ENCODE data around the gene SPATA12. TPM values are rescaled to one million over a fixed set of nuclear protein-coding genes. Genes with fewer than 3 reads are reported as not detected.

The SPATA12 gene
- total RNA-seq, 4 donors from 2014 or later, result not detected

DNA sequence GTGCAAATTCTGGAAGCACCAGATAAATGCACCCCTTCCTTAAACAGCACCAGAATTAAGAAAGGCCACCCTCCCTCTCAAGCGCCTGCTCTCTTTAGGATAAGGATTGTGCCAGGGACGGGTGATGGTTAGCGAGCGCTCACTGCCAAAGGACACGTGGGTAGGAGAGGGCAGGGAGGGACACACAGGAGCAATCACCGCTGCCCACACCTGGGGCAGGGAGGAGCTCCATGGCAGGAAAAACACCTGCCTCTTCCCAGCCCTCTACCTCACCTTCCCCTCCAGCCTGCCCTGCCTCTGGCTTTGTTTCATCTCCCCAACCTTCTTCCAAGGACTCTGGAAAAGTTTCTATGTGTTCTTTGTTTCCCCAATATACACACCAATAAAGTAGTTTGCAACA lies 7.3 kb upstream of the SPATA12 start:
- DNase-seq (ENCODE audit: low spot score in 2 of 2), result no peak
- TF ChIP-seq, protein P1, sequence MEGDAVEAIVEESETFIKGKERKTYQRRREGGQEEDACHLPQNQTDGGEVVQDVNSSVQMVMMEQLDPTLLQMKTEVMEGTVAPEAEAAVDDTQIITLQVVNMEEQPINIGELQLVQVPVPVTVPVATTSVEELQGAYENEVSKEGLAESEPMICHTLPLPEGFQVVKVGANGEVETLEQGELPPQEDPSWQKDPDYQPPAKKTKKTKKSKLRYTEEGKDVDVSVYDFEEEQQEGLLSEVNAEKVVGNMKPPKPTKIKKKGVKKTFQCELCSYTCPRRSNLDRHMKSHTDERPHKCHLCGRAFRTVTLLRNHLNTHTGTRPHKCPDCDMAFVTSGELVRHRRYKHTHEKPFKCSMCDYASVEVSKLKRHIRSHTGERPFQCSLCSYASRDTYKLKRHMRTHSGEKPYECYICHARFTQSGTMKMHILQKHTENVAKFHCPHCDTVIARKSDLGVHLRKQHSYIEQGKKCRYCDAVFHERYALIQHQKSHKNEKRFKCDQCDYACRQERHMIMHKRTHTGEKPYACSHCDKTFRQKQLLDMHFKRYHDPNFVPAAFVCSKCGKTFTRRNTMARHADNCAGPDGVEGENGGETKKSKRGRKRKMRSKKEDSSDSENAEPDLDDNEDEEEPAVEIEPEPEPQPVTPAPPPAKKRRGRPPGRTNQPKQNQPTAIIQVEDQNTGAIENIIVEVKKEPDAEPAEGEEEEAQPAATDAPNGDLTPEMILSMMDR (IDR thresholded peaks at IDR 0.05), result no peak
- TF ChIP-seq POLR2A (IDR thresholded peaks at IDR 0.05), result no peak
- H3K4me3 ChIP-seq (ENCODE audit: low read depth, poor library complexity, severe bottlenecking), result no peak overlapping the region
- 53 to 54% methylated on average over 6 of the region's 6 CpGs for whole genome bisulfite sequencing, 2 donors
- intact Hi-C loops (cut with DNase I; ENCODE audit: low total_unique reads), result no loop called here

DNA sequence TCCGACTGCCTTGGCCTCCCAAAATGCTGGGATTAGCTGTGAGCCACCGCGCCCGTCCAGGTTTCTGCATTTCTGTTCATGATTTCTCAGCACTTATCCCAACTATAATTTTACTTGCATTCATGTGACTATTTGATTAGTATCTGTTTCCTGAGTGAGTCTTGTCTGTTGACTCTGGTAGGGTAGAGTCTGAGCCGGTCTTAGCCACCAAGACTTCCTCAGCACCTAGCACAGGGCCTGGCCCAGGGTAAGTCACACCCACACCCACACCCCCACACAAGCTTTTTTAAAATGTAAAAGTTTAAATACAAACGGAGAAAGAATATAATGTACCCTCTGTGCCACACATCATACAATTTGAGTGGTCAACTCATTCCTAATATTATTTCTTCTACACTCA lies 3.1 kb upstream of the SPATA12 start:
- TF ChIP-seq POLR2A (IDR thresholded peaks at IDR 0.05), result no peak
- TF ChIP-seq, protein P1 (IDR thresholded peaks at IDR 0.05), result no peak

GRCh38 chr3:57059411-57059810 lies 1.1 kb upstream of the SPATA12 start:
- TF ChIP-seq POLR2A (IDR thresholded peaks at IDR 0.05), result no peak
- TF ChIP-seq, protein P1 (IDR thresholded peaks at IDR 0.05), result no peak
- 60 to 66% methylated on average over 3 of the region's 3 CpGs for WGBS, 2 donors

More for the DNA sequence above, 3.1 kb upstream of the SPATA12 start:
- H3K4me3 ChIP-seq (ENCODE audit: low read depth, poor library complexity, severe bottlenecking), result no peak overlapping the region
- 71 to 73% methylated on average over 6 of the region's 6 CpGs for WGBS, 2 donors
- intact Hi-C loops (cut with DNase I; ENCODE audit: low total_unique reads), result no loop called here
- no peak for DNase-seq (ENCODE audit: low spot score in 2 of 2)

DNA sequence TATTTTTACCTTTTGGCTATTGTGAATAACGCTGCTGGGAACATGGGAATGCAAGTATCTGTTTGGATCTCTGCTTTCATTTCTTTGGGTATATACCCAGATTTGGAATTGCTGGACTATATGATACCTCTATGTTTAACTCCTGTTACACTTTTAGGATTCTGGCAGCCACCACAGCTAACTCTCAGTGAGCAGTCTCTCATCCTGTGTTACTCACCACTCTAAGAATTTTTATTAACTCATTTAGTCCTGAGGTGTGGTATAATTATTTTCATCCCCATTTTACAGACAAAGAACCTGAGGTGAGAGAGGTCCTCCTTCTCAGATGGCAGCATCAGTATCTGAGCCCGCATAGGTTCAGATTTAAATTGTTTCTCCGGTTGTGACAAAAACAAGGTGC lies 1.1 kb downstream of the SPATA12 start:
- intact Hi-C loops (cut with DNase I; ENCODE audit: low total_unique reads), result no loop called here
- TF ChIP-seq, protein P1 (IDR thresholded peaks at IDR 0.05), result no peak
- TF ChIP-seq POLR2A (IDR thresholded peaks at IDR 0.05), result no peak
- H3K4me3 ChIP-seq (ENCODE audit: low read depth, poor library complexity, severe bottlenecking), result no peak overlapping the region
- no peak for DNase-seq (ENCODE audit: low spot score in 2 of 2)
- 90 to 95% methylated on average over 3 of the region's 3 CpGs for WGBS, 2 donors

More at GRCh38 chr3:57059411-57059810, 1.1 kb upstream of the SPATA12 start:
- intact Hi-C loops (cut with DNase I; ENCODE audit: low total_unique reads), result no loop called here
- no peak overlapping the region for H3K4me3 ChIP-seq (ENCODE audit: low read depth, poor library complexity, severe bottlenecking)
- DNase-seq (ENCODE audit: low spot score in 2 of 2), result no peak

DNA sequence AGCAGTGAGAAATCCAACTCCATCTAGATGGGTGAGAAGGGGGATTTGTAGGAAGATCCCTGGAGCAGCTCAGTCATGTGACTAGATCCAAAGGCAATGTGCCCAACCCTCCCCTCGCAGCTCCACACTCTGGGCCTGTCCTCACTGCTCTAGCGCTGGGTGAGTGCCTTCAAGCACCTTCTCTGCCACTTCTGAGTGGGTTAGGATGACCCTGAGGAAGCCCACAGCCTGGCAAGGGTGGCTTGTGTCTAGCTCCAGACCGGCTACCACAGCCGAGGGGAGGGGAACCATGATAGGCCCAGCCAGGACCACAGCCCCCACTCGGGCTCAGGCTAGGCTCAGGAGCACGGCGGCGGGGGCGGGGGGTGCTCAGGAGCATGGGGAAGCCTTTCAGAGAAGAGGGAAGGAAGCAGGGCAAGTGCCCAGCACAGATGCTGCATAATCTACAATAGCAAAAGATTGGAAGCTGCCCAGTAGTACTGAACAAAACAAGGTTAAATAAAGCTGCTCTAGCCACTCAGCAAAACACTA lies 1.7 kb downstream of the SPATA12 start:
- no peak for DNase-seq (ENCODE audit: low spot score in 2 of 2)
- no peak overlapping the region for H3K4me3 ChIP-seq (ENCODE audit: low read depth, poor library complexity, severe bottlenecking)
- 34 to 56% methylated on average over 8 to 9 of the region's 9 CpGs for WGBS, 2 donors
- TF ChIP-seq, protein P1 (IDR thresholded peaks at IDR 0.05), result no peak
- no peak for TF ChIP-seq POLR2A (IDR thresholded peaks at IDR 0.05)
- intact Hi-C loops (cut with DNase I; ENCODE audit: low total_unique reads), result no loop called here

DNA sequence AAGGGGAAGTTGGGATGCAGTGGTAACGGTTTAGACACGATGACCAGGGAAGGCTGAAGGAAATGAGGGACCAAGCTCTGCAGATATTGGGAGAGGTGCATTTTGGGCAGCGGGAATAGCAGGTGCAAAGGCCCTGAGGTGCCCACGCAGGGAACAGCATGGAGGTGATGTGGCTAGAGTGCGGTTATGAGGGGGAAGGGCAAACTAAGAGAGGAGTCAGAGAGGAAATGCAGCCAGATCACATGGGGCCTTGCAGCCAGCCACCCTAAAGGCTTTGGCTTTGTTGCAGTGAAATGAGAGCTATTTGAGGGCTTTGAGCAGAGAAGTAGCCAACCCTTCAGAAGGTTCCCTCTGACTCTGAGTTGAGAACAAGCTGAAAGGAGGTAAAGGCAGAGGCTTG lies 2.6 kb downstream of the SPATA12 start:
- TF ChIP-seq, protein P1 (IDR thresholded peaks at IDR 0.05), result no peak
- no peak for TF ChIP-seq POLR2A (IDR thresholded peaks at IDR 0.05)
- no peak for DNase-seq (ENCODE audit: low spot score in 2 of 2)
- intact Hi-C loops (cut with DNase I; ENCODE audit: low total_unique reads), result no loop called here
- H3K4me3 ChIP-seq (ENCODE audit: low read depth, poor library complexity, severe bottlenecking), result no peak overlapping the region
- WGBS, 2 donors, result 82 to 89% methylated on average over 5 of the region's 5 CpGs
